CD4-positive, alpha-beta T cell treated with Interleukin-17A for 1 hour (primary cell): ENCODE results near the gene SPEN.
"Not testable (repeated sequence)": the region's sequence is repeated elsewhere in the genome, so short reads cannot be mapped to it uniquely, and the experiment has no call there.

Experiments
- DNase-seq: peaks from one replicate; pipeline ENCODE4 v3.0.0-alpha.2; 2020

SPEN gene

DNA sequence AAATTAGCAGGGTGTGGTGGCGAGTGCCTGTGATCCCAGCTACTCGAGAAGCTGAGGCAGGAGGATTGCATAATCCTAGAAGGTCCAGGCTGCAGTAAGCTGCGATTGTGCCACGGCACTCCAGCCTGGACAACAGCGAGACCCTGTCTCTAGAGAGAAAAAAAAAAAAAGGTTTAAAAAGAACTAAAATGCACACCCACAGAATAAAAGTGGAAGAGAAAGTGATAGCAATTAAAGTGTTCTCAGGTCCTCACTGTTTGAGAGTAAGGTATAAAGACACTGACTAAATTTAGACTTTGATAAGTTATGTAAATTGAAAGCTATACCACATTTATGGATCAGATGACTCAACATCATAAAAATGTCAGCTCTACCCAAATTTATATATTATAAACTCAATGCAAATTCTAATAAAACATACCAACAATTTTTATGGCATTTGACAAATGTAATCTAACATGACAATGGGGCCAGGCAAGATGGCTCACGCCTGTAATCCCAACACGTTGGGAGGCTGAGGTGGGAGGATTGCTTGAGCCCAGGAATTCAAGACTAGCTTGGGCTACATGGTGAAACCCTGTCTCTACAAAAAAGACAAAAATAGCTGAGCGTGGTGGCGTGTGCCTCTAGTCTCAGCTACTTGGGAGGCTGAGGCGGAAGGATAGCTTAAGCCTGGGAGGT lies 116.6 kb downstream of the SPEN start:
- no peak for DNase-seq

DNA sequence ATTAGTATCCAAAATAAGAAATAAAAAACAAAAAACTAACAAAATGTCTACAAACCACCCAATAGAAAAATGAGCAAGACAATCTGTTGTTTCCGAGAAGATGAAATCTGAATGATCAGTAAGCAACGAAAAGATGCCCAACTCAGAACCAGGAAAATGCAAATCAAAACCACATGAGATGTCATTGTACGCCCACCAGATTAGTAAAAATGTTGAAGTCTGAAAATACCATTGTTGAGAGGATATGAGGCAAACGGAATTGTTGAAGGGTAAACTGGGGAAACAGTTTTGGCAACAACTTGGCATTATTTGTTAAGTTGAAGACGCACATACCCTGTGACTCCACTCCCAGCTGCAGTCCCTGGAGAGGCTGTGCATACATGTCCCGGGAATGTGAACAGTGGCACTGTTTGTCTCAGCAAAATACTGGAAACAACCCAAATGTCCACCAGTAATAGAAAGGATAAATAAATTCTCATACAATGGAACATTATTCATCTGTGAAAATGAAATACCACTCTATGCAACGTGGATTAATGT lies 117.8 kb downstream of the SPEN start:
- no peak for DNase-seq

DNA sequence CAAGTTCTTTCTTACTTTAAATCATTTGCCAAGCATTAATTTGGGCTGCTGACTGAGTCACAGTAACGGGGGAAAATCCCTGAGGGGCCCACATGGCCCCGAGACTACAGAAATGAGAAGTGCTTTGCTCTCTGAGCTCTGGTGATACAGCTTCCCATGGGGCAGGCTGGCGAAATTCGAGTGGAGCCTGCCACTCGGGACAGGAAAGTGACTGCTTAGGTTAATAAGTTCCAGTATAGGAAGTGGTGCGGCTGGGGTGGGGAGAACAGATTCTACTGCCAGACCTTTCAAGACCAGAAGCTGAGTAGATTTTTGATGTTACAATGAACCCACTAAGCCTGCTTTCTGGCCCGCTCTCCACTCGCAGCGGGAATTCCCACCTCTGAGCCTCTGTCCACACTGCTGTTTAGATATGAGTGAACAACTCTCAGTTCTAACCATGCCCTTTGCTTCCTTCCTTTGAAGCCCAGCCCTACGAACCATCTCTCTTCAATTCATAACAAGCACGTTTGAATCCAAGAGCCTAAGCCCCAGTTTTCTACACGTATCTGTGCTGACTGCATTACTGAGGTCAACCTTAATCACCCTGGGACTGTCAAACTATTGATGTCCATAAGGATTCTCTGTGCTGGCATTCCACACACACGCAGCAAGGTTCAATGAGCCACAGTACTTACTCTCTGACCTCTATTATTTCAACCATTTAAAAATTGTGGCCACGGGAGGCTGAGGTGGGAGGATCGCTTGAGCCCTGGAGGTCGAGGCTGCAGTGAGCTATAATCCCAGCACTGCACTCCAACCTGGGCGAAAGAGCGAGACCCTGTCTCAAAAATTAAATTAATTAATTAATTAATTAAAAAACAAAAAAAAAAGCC lies 118.8 kb downstream of the SPEN start:
- DNase-seq, result peak; percentile 64

DNA sequence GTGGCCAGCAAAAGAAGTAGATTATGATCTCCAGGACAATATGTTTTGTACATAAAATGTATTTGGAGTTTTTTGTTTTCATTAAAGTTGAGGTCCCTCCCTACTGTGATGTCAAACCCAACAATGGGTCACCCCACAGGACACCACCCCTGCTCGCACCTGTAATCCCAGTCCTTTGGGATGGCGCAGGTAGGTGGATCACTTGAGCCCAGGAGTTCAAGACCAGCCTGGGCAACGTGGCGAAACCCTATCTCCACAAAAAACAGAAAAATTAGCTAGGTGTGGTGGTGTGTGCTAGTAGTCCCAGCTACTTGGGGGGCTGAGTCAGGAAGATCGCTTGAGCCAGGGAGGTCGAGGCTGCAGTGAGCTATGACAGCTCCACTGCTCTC lies 119.4 kb downstream of the SPEN start:
- no peak for DNase-seq

DNA sequence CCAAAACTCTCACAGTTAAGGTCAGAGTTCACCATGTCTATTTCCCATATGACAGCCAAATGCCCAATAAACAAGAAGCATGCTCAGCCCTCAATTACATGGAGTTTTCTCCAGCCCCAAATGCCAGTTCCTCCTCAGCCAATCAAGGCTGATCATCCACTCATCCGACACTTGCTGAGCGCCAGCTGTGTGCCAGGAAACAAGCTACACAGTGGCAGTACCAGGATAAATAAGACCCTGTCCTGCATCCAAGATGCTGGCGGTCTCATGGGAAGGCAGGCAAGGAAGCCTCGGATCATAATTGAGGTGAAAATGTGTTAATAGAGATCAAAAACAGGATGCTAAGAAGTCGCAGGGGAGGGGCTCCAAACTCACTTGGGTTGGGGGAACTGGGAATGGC lies 120.7 kb downstream of the SPEN start:
- no peak for DNase-seq

DNA sequence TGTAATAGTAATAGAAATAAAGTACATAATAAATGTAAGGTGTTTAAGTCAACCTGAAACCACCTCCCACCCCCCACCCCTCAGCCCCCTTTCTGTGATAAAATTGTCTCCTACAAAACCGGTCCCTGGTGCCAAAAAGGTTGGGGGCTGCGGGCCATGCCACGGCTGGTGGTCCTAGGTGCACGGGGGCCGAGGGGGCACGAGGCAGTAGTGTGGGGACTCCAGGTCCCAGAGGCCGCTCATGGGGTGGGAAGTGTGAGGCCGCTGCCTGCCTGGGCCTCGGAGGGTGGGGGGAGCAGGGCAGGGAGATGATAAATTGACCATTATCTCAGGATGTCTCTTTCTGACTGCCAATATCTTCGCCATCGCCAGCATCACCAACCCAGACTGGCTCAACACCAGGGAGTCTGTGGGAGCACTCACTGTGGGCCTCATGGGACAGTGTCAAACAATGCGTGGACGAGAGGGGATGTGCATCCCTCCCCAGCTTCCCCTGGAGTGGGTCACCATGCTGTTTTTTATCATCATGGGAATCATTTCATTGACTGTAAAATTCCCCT lies 121.9 kb downstream of the SPEN start:
- no peak for DNase-seq

DNA sequence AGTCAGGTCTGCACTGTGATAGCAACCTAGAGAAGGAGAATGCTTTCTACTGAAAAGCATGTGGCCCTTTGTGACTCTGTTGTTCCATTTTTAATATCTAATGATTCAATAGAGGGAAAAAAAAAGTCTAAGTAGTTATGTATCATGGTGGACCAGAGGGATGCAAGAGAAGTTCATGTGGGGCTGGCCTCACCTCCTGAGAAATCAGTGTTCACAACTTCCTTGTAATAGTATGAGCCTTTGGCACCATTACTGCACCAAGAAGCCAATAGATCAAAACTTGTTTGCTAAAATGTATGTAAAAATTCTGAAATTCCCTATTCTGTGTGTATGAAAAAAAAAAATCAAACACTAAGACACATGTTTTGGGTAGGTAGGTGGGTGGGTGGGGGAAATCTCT lies 123.4 kb downstream of the SPEN start:
- DNase-seq, result no peak

DNA sequence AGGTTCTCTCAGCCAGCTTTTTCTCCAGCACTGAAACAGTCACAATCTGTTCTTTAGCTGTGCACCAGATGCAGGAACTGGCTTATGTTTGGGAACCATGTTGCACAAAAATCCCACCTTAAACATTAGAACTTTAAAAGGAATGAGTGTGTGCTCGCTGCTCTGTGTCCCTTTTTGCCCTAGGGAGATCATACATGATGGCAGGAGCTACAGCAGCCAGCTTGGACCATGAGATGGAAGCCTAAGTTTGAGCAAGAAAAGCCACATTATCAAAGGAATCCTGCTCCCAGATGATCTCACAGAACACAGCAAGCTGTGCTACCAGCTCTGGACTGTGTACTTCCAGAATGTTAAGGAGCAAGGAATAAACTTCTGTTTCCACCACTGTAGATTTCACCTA lies 124.9 kb downstream of the SPEN start:
- DNase-seq, result no peak

DNA sequence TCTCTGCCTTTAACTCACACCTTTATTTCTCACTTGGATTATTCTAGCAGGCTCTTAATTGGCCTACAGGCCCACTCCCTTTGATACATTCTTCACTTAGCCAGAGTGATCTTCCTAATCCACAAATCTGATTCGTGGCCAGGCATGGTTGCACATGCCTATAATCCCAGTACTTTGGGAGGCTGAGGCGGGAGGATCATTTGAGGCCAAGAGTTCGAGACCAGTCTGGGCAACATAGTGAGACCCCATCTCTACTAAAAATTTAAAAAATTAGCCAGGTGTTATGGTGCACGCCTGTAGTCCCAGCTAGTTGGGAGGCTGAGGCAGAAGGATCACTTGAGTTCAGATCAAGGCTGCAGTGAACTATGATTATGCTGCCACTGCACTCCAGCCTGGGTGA lies 126.3 kb downstream of the SPEN start:
- DNase-seq, result no peak

DNA sequence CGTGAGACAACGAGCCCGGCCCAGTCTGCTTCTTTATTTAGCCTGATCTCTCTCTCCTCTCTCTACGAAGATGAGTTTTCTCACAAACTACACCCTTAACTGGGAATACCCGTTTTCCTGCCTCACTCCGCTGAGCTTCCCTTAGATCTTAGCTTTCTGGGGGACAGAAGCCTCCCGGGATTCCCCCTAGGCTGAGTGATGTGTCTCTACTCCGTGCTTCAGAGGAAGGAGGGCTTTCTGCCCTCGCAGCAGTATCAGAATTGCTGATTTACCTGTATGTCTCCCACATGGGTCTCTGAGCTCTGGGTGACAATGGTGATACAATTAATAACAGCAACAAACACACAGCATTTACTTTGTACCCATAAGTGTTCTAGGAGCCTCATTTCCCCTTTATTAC lies 127.3 kb downstream of the SPEN start:
- peak; percentile 32 for DNase-seq

DNA sequence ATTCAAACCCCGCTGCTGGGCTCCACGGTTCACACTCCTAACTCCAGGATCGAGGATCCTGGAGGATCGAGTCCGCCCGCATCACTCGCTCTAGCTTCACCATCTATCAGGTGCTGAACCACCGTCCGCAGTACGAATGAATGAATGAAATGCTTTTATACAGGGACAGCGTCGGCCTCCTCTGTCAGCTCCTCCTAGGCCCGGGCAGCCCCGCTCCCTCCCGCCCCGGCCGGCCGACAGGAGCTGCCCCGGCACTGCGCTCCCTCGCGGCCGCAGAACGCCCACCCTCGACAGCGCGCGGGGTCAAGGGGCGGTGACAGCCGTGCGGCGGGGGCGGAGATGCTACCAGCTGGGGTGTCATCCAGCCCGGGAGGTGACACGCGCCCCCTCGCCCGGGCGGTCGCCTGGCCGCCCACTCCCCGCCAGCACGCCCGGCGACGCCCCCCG lies 127.9 kb downstream of the SPEN start:
- DNase-seq, result peak; percentile 79

DNA sequence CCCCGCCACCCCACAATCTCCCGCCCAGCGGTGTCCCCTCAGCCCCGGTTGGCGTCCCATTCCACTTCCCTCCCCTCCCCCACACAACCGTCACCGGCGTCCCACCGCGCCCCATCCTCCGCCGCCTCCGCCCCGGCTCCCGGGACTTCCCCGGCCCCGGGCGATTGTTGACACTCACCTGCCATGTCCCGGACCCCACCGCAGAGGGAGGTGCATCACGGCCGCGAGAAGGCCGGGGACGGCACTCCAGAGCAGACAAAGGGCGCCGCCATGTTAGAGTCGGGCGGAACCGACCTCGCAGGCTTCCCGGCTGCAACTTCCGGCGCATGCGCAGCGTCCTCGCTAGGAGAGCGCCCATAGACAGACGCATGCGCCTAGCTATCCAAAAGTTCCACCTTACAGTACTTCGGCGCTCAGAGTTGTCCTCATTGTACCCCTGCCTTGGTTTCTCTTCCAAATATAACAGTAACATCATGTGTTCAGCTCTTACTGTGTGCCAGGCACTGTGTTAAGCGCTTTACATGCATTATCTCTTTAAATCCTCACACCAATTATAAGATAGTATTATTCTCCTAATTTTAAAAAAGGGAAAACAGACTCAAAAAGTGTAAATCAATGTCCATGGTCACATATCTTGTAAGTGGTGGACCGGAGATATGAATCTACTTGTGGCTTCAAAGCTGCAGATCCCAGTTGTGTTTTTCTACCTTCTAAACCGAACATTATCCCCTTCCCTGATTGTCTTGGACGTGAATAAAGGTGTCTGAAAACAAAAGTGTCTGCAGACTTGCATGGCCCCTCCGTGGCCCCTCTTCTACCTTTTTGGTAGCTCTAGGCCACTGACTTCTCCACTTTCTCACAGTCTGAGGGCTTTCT lies 128.5 kb downstream of the SPEN start, which contains the start of gene ZBTB17:
Gene ZBTB17 (minus strand): TSS at position 297 of the 876 bp plus-strand sequence. CDS start 27,606 bp downstream, outside the sequence.
- peak; percentile 96 for DNase-seq

DNA sequence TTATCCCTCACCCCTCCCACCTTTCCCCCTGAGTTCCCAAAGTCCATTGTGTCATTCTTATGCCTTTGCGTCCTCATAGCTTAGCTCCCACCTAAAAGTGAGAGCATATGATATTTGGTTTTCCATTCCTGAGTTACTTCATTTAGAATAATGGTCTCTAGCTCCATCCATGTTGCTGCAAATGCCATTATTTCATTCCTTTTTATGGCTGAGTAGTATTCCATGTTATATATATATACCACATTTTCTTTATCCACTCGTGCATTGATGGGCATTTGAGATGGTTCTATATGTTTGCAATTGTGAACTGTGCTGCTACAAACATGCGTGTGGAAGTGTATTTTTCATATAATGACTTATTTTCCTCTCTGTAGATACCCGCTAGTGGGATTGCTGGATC lies 130.4 kb downstream of the SPEN start:
- not testable (repeated sequence) for DNase-seq

DNA sequence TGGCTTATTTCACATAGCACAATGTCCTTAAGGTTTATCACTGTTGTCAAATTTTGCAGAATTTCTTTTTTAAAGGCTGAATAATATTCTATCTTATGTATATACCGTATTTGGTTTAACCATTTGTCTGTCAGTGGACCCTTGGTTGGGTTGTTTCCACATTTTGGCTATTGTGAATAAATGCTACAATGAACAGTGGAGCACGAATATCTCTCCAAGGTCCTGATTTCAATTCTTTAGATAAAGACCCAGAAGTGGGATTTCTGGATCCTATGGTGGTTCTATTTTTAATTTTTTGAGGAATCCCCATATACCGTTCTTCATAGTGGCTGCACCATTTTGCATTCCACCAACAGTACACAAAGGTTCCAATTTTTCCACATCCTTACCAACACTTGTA lies 134.2 kb downstream of the SPEN start:
- DNase-seq, result no peak

DNA sequence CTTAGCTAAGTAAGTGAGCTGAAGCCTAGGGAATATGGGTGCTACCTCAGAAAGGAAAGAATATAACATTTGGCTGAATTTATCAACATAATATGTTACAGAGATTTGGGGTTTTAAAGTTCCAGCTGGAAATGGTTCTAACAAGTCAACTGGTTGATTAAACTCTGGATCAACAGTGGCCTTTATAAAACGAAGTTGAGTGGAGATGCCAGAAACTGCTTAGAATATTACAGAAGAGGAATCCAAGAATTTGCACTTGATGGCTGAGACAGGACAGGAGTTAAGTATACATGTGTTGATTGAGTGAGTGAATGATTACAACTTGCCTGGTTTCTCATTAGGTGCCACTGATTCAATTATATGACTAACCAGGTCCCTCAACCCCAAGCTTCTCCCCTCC lies 135.8 kb downstream of the SPEN start:
- no peak for DNase-seq

DNA sequence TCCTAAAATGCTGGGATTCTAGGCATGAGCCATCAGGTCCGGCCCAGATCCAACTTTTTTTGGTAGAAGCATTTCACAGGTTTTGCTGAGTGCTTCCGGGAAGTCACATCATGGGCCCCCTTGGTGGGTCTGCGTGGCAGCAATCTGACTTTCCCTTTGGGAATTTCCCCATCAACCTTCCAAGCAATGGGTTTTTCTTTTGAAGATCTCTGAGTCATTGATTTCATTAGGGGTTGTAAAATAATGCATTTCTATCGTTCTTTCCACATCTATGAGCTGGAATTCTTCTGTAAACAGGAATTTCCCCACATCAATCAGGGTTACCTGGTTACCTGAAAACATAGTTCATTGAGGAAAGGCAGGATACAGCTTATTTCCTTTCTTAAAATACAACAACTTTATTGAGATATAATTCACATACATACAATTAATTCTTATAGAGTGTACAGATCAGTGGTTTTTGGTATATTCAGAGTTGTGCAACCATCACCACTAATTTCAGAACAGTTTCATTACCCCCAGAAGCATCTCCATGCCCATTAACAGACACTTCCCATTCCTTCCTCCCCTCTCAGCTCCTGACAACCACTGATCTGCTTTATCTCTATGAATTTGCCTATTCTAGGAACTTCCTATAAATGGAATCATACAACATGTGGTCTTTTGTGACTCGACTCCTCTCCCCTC lies 138.2 kb downstream of the SPEN start:
- DNase-seq, result no peak

DNA sequence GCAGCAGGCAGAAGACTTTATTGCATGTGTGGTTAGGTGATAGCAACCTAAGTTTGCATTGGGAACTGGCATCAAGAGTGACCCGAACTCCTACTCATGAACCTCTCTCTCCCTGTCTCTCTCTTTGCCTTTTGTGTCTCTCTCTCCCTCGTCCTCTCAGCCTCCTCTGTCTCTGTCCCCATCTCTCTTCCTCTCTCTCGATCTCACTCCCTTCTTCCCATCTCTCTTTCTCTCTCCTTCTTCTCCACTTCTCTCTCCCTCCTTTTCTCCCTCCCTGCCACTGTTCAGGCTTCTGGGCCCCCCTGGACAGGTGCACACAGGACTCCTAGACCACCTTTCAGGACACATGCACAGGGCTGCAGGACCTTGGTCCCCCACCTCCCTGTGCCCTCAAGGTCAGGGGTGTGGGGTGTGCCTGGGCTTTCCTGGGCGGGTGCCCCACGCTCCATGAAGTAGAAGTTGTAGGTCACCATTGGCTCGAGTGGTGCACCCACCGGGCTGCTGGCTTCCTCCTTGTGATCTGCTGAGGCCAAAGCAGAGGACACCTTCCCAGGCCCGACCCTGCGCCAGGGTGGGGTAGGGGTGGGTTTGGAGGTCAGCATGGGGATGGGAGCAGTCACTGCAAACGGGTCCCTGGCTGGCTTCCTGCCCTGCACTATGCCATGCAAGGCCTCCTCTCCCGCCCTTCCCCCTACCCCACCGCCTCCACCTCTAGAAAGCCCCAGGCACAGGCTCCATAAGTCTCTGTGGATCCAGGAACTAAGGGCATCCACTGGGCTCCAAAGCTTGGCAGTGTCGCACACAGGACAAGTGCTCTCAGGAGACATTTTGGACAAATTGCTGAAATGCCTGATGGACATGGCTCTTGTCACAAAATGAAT lies 141.6 kb downstream of the SPEN start:
- no peak for DNase-seq

DNA sequence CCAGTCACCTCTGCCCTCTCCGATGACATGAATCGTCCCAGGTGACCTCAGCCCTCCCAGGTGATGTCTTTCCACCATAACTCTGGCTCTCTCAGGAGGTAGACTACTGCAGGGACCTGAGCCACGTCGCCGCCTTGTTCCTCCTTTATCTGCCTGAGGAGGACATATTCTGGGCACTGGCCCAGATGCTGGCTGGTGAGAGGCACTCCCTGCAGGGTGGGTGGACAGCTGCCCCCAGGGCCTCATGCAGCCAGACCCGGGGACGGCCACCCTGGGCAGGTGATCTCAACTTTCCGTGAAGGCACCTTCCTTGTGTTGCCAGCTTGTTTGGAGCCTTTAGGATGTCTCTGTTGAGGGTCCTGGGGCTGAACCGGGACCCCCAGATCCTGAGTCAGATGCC lies 142.3 kb downstream of the SPEN start:
- no peak for DNase-seq
